Cardiac septum (tissue), 1 donor: ENCODE data around the gene DCTN4. TPM values are rescaled to one million over a fixed set of nuclear protein-coding genes. Genes with fewer than 3 reads are reported as not detected.
A peak's percentile ranks its signal among the peaks of the same experiment; 100 is the strongest.
"Not testable (repeated sequence)": the region's sequence is repeated elsewhere in the genome, so short reads cannot be mapped to it uniquely, and the experiment has no call there.

ENCODE experiments used
- DNase-seq: peaks from one replicate; pipeline ENCODE4 v3.0.0-alpha.2; 2020; ENCODE audit warnings: low spot score
- intact Hi-C: fragments of 100-400 bp; cut with DNase I; formaldehyde crosslinking; loops from one replicate; pipeline ENCODE4 v1.14.0; 2022
- long read RNA-seq: library from polyadenylated mRNA; unstranded; transcript quantifications from one replicate; pipeline ENCODE4 v2.0.0, GENCODE V29; 2021
- total RNA-seq: library from RNA; stranded (reverse); fragmentation: NEBNext Ultra II Directional; extraction: Animal tissue kit (Norgen Biotek cat#: 25700); gene quantifications from one replicate; pipeline ENCODE4 v1.2.1, GENCODE V29; 2021
- donor health status: DM: no; HTN: no; CAD: no.

The DCTN4 gene
- 44.9 TPM for total RNA-seq
- long read RNA-seq, full-length matches to known transcripts = 28 of 44 reads
- long read RNA-seq, partial matches to known transcripts = 2 of 44 reads
- long read RNA-seq, other reads (novel, unspliced or antisense) = 14 of 44 reads

DNA sequence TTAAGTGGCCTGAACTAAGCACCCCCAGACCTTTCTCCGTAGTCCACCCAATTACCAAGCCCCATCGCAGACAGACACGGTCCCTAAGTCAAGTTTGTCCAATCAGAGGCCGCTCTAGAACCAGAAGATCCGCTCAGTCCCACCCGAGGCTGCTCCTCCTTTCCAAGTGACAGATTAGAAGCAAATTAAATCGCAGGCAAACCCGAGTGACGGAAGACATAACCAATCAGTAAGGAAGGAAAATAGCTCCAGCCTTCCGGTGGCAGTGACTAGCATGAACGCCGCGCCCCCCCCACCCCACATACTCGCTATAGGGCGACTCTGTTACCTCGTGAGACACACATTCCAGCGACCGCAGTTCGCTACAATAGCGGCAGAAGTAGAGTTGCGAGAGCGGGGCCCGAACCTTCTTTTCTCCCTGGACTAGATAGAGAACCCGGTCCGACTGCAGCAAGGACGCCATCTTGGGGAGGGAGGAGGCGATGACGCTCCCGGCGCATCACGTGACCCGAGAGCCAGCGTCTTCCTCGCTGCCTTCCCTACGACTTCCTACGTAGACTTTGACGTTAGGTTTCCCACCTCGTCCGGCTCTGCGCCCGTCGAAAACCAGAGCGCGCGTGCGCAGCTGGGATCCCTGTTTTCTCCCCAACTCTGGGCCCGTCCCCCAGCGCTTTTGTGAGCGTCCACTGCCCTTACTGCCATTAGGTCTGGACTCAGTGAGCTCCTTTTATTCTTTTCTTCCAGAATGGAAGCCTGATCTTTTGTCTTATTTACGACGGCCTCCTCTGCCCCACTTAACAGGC lies at the start of gene DCTN4:
Gene DCTN4, minus strand, starts transcription at position 487 of the 803 bp plus-strand sequence. Its CDS starts 24 bp downstream, at position 463.
- intact Hi-C loops = loop anchor here (2.0 to 5.0 kb wide), 3 partner anchors 20 to 311 kb away; partner anchors contain the start of genes RBM22, RPS14 and SMIM3
- DNase-seq = peak; percentile 98

DNA sequence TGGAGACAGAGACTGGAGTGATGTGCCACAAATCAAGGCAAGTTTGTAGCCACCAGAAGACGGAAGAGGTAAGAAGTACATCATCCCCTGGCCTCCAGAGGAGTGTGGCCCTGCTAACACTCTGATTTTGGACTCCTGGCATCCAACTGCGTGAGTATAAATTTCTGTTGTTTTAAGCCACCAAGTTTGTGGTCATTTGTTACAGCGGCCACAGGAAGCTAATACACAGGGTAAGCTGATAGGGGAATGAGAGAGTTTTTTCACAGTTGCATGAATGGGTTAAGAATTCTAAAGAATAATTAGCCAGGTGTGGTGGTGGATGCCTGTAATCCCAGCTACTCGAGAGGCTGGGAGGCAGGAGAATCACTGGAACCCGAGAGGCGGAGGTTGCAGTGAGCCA lies 45.6 kb upstream of the DCTN4 start:
- DNase-seq = no peak
- intact Hi-C loops = loop anchor here (5.0 to 10.0 kb wide), 2 partner anchors 43 to 360 kb away; partner anchors contain the start of gene IRGM

DNA sequence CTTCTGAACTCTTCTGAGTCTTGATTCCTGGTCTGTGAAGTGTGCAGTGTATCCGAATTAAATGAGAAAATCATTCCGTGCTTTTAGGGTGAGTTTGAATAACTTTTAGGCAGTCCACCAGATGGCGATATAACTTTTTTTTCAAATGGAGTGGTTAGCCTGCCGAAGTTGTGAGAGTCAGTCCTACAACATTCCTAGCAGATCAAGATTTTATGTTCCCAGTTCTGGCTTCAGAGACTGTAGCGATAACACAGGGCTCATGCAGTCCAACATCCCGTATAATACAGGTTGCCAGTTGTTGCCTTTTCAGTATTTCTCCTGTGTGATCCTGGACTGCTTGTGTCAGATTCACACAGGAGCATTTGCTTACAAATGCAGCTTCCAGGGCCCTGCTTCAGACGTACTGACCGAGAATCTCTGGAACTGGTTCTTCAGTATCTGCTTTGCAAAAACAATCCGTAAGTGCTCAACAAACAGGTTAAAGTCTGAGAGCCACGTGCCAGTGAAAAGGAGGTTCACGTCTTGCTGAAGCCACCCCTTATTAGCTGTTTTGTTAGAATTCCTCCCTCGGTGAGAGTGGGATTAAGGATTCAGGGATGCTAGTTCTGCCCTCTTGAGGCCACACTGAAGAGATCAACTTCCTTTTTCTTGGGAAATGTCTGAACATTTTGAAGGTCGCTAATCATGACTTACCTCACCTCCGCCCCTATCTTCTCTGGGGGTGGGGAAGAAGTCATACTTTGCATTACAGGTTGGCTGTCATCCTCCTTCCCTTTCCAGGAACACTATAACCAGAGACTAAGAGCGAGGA lies 42.5 kb upstream of the DCTN4 start:
- no peak for DNase-seq
- intact Hi-C loops = loop anchor here (5.0 to 10.0 kb wide), 2 partner anchors 46 to 363 kb away; partner anchors contain the start of gene IRGM

DNA sequence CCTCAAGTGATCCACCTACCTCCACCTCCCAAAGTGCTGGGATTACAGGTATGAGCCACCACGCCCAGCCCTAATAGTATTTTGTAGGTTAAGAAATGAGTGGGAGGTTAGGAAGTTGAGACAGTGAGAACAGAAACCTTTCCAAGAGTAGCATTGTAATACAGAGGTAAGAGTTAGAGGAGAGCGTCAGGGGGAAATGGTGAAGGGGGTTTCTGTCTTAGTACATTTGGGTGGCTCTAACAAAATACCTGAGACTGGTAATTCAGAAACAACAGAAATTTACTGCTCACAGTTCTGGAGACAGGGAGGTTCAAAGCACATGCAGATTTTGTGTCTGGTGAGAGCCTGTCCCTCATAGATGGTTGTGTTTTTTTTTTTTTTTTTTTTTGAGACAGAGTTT lies 38.6 kb upstream of the DCTN4 start:
- DNase-seq = no peak
- intact Hi-C loops = no loop called here

DNA sequence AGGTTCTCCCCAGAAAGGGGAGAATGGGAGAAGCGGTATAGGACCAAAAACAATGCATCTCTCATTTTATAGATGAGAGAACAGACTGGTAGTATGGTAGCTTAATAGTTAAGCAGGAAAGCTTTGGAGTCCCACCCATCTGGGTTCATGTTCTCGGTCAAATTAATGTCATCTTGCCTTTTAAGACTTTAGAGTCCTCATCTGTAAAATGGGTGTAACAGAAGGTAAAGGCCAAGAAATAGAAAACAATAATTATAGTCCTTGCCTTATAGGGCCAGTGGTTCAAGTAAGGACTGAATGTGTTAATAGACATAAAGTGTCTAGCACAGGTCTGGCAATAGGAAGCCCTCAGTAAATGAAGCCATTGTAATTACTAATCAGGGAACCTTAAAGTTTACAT lies 36.1 kb upstream of the DCTN4 start:
- DNase-seq = no peak
- intact Hi-C loops = no loop called here

DNA sequence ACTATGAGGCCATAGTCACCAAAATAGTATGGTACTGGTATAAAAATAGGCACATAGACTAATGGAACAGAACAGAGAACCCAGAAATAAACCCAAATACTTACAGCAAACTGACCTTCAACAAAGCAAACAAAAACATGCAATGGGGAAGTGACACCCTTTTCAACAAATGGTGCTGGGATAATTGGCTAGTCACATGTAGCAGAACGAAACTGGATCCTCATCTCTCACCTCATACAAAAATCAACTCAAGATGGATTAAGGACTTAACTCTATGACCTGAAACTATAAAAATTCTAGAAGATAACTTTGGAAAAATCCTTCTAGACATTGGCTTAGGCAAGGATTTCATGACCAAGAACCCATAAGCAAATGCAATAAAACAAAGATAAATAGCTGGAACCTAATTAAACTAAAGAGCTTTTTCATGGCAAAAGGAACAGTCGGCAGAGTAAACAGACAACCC lies 34.6 kb upstream of the DCTN4 start:
- DNase-seq, intact Hi-C loops: not testable (repeated sequence)

DNA sequence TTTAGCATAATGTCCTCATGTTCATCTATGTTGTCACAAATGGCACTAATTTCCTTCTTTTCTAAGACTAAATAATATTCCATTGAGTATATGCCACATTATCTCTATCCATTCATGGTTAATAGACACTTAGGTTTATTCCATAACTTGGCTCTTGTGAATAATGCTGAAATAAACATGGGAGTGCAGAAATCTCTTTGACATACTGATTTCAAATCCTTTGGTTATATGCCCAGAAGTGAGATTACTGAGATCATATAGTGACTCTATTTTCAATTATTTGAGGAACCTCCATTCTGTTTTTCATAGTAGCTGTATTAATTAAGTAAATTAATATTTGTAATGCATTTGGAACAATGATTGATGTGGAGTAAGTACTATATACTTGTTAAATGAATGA lies 32.7 kb upstream of the DCTN4 start:
- DNase-seq = no peak
- intact Hi-C loops = no loop called here

DNA sequence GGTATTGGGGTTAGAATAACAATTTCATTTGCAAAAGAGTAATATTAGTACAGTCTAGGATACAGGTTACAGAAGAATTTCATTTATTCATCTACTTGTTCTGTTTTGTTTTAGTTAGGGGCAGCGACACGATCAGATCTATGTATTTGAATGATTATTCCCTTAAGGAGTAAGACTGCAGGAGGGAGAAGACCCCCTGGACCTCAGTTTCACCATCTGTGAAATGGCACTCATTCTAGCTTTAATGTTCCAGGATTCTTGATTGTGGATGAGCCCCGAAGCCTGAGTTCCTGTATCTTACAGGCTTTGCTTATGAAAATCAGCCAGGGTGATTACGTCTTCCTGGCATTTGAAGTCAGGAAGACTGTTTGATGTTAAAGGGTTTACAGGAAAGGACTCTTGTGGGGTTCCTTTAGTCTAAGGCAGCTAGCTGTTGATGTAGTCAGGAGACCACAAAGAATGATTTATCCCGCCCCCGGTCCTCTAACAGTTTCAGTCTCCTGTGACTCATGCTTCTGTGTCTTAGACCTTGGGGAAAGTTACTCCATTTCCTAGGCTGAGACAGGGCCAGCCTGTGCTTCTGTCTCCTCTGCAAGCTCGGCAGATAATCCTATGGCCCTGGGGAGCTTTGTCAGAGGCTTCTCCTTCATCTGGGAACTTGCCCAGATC lies 31.3 kb upstream of the DCTN4 start:
- intact Hi-C loops = no loop called here
- no peak for DNase-seq

DNA sequence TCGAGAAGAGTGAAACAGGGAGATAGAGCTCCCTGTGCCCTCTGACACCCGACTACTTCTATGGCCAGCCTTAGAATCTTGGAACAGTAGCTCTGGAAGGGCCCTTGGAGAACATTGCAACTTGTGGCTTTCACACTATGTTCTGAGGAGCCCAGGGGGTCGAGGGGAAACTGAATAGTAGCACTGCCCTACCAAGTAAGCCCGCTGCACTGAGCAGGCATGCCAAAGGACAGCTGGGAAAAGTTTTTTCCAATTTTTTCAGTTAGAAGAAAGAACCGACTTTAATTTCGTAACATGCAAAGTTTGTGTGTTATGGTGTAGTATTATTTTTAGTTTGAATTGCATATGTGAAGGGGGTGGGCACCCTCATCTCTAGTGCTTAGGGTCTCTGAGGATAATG lies 30.6 kb upstream of the DCTN4 start:
- no peak for DNase-seq
- intact Hi-C loops = no loop called here

DNA sequence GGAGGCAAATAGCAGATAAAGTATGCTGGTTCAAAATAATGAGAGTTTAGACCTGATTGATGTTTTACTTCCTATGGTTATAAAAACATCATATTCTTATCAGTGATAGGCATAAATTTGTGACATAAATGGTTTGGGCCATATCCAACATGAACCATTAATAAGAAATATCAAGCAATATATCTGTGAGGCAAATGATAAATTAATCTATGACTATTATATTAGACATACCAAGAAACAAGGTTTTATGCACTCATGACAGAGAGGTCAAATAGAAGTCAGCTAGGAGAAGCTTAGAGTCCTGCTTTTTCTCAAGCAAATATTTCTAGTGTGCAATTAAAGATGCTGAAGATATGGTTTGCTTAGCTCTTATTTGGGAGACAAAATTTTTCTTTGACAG lies 30.2 kb upstream of the DCTN4 start:
- intact Hi-C loops = no loop called here
- DNase-seq = no peak

DNA sequence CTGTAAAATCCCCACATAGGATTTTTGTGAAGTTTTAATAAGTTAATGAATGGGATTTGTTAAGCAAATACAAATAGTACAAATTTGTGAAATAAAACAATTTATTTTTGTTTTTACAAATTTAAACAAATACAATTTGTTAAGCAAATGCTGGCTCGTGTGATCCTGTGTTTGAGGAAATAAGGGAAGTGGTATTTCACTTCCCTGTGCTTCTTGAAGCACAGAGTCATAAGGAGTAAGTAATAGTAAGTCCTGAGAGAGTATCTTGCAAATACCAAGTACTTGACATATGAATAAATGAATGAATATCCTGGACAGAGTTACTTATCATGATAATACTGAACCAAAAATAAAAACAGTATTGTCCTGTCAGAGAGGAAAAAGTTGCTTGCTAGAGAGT lies 28.8 kb upstream of the DCTN4 start:
- no peak for DNase-seq
- intact Hi-C loops = no loop called here

DNA sequence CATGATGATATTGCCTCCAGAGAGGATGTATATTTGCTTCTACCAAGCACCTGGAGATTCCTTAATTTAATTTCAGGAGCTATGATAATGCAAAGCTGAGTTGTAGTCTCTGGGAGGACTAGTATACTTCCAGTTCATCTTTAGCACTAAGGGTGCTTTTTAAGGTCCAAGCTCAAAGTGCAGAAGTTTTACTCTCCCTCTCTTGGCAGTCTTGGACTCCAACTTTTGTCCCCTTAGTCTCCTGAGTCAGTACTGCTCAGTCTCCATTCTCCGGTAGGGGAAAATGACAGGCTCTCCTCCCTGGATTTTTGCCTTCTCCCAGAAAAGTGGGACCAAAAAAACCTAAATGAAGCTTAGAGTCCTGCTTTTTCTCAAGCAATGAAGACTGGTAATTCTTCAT lies 28.1 kb upstream of the DCTN4 start:
- no peak for DNase-seq
- intact Hi-C loops = no loop called here

DNA sequence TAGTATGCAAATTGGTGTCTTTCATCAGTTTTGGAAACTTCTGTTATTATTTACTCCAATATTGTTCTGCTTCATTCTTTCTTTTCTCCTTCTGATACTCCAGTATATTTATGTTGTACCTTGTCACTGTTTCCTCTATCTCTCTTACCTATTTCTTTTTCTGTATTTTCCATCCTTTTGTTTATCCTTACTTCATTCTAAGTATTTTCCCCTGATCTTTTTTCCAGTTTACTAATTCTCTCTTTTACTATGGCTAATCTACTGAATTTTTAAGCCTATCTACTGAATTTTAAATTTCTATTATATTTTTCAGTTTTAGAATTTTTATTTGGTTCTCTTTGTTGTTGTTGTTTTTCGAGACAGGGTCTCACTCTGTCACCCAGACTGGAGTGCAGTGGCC lies 27.1 kb upstream of the DCTN4 start:
- no peak for DNase-seq
- intact Hi-C loops = no loop called here

DNA sequence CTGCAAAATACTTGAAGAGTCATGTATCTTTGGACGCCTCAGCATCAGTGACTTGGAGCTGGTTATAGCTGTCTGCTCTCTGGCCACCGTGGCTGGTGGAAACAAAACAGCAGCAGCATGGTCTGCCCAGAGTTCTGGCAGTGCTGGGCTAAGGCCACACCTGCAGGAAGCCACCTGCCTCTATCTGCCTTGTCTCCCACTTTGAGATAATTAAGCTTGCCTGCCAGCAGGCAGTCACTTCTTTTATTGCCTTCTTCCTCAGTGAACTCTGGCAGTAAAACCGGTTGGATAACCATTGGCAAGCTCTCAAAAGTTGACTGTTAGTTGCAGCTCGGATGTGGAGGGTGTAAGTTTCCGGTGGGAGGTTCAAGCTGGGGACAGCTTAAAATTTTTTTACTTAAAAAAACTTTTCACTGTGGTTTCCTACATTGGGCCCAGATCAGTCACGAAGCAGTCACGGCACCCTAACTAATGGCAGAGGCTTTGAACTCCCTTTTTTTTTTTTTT lies 24.7 kb upstream of the DCTN4 start:
- peak; percentile 77 for DNase-seq
- intact Hi-C loops = no loop called here

DNA sequence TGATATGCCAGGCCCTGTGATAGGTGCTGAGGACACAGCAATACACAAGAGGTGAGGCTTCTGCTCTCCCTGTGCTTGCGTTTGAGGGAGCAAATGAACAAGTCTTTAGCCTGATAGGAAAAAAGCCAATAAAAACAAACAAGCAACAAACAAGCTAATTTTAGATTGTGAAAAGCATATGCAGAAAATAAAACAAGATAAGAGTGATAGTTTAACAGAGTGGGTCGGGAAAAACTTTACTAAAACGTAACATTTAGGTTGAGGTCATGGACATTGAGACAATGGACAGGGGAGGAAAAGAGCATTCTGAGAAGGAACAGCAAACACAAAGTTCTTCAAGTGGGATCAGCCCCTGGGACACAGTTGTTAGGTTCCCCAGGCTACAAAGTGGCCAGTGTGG lies 24.0 kb upstream of the DCTN4 start:
- intact Hi-C loops = no loop called here
- DNase-seq = no peak

DNA sequence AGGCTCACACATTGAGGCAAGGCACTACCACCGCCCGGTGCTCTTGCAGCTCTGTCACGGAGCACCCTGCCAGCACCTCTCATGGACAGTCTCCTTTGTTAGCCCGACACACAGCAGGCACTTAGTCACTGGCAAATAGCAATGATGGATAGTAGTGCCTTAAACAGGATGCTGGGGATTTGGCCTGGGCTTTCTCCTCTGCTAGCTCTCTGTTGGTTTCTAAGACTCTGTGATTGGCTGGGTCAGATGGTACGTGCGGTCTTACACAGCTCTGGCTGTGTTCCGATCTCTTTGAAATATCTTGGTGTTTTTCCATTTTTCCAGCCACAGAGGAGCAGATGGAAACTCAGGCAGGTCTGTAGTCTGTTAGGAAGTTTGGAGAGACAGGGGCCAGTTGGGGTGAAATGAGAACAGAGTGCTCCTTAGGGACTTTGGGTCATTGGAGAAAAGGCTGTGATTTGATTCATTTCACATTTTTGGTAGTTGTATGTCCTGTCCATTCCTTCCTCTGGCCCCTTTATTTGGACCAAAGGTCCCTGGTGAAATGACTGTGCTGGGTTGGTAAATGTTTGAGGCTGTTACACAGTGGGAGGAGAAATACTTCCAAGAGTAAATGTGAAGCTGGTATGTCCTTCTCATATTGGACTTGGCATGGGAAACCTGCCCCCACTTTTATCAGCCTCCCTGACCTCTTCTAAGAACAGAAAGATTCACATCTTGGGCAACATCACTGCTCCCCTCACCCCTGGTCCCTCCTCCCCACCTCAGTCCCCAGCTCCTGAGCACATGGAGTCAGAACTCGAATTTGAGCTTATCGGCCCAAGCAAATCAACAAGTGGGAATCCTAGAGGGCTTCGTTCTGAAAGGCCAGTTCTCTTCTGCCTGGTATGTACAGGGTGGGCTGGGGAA lies 23.1 kb upstream of the DCTN4 start:
- intact Hi-C loops = no loop called here
- DNase-seq = no peak

DNA sequence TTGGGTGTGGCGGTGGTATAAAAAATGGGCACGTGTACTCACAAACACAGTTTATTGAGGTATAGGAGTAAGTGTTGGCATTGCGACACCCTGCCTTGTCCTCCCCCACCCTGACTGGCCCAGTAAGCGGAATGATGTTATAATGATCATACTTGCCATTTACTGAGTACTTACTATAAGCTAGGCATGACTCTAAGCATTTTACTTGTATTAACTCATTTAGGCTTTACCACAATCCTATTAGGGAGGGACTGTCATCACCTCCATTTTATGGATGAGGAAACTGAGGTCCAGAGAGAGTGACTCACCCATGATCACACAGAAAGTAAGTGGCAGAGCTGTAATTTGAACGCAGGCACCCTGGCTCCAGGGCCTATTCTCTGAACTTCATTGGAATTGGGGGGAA lies 22.0 kb upstream of the DCTN4 start:
- intact Hi-C loops = no loop called here
- DNase-seq = no peak

DNA sequence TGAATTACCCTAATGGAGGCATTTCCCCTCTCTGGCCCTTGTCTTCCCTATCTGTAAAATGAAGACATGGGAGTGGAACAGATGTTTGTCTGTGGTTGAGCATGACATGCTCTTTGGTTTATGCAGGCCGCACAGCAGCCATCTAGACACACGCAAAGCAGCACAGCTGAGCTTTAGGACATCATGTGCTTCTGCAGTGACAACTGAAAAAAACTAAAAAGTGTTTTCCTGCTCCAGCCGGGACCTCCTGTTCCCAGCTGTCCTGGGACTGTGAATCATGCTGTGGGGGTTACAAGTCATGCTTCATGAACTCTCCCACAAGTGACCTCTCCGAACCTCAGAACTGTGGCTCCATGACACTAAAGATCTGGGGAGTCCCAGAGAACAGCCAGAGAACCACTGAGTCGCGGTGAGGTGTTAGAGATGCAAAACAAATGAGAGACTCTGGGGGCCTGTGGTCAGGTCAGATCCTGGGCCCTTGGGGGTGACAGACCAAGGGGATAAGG lies 21.4 kb upstream of the DCTN4 start:
- no peak for DNase-seq
- intact Hi-C loops = no loop called here
